ENCODE data around the gene ADSS1.
A peak's percentile ranks its signal among the peaks of the same experiment; 100 is the strongest.

The ADSS1 gene

GRCh38 chr14:104687601-104688504, 36.2 kb upstream of the ADSS1 start:
- no peak for DNase-seq

- no peak for DNase-seq
These were observed 35.4 kb upstream of the ADSS1 start for GRCh38 chr14:104688505-104689108.

GRCh38 chr14:104689109-104689880, 34.7 kb upstream of the ADSS1 start, which contains the start of gene INF2:
TSS of gene INF2 (plus strand) at chr14:104689618. CDS start at chr14:104701366, 11,748 bp downstream.
- peak; percentile 51 for DNase-seq

GRCh38 chr14:104689881-104690711, 33.9 kb upstream of the ADSS1 start:
- no peak for DNase-seq

GRCh38 chr14:104690861-104691455, 33.1 kb upstream of the ADSS1 start:
- no peak for DNase-seq

GRCh38 chr14:104691546-104692260, 32.3 kb upstream of the ADSS1 start:
- DNase-seq: no peak

- no peak for DNase-seq
These were observed 31.6 kb upstream of the ADSS1 start for GRCh38 chr14:104692261-104692938.

- DNase-seq: no peak
These were observed 31.1 kb upstream of the ADSS1 start for GRCh38 chr14:104692939-104693315.

- DNase-seq: no peak
These were observed 30.3 kb upstream of the ADSS1 start for GRCh38 chr14:104693482-104694431.

GRCh38 chr14:104694475-104694950, 29.5 kb upstream of the ADSS1 start:
- DNase-seq: no peak

GRCh38 chr14:104694991-104695659, 28.9 kb upstream of the ADSS1 start:
- peak; percentile 41 for DNase-seq

- DNase-seq: no peak
These were observed 28.4 kb upstream of the ADSS1 start for GRCh38 chr14:104695660-104696000.

- DNase-seq: no peak
These were observed 27.2 kb upstream of the ADSS1 start for GRCh38 chr14:104696671-104697316.

GRCh38 chr14:104697317-104697703, 26.7 kb upstream of the ADSS1 start:
- no peak for DNase-seq

GRCh38 chr14:104697892-104698583, 26.0 kb upstream of the ADSS1 start:
- DNase-seq: no peak

GRCh38 chr14:104698688-104699425, 25.2 kb upstream of the ADSS1 start:
- no peak for DNase-seq

GRCh38 chr14:104699426-104699748, 24.6 kb upstream of the ADSS1 start:
- DNase-seq: no peak

All from activated CD4-positive, alpha-beta T cell treated with anti-CD3 and anti-CD28 coated beads, Interleukin-2, amount 50 U/mL, for 1 hour (primary cell).